ENCODE results near the gene CMTM1. TPM values are rescaled to one million over a fixed set of nuclear protein-coding genes. Genes with fewer than 3 reads are reported as not detected.
A peak's percentile ranks its signal among the peaks of the same experiment; 100 is the strongest.

The CMTM1 gene
- total RNA-seq, 1 experiment from 2014 or later, result 2.6 TPM

GRCh38 chr16:66534376-66534799 is 31.9 kb upstream of the CMTM1 start:
- no peak overlapping the region for H3K4me3 Mint-ChIP-seq
- no peak overlapping the region for H4K8ac ChIP-seq (replicated peaks; ENCODE audit: insufficient read length, low read depth, low read length)
- H3K4ac ChIP-seq (ENCODE audit: low read depth, low read length), result no peak overlapping the region
- no peak overlapping the region for H3T11ph ChIP-seq (ENCODE audit: low read length)
- H3K36me3 Mint-ChIP-seq (ENCODE audit: insufficient read depth in 1 of 3, low read depth in 3 of 3), result no peaks in the 10 kb centered on the region; a peak in 1 of 7 replicates
- H3K14ac ChIP-seq (ENCODE audit: insufficient read depth, low read length), result no peak overlapping the region
- H3K9me3 ChIP-seq (ENCODE audit: control insufficient read depth, low read depth, low read length), result no peaks in the 10 kb centered on the region
- no peak overlapping the region for H3K18ac ChIP-seq (ENCODE audit: insufficient read length, low read depth, low read length)
- H2BK20ac ChIP-seq (ENCODE audit: low read depth, low read length, poor library complexity, severe bottlenecking), result no peak overlapping the region
- H3K27me3 Mint-ChIP-seq (ENCODE audit: low read depth), result no peaks in the 10 kb centered on the region
- H3K4me2 ChIP-seq (ENCODE audit: insufficient read depth, insufficient read length, low read length), result no peak overlapping the region
- H3K27me3 ChIP-seq (ENCODE audit: insufficient read depth, low read length), result no peaks in the 10 kb centered on the region
- H3K4me1 Mint-ChIP-seq, result no peaks in the 10 kb centered on the region
- no peak overlapping the region for H2BK12ac ChIP-seq (ENCODE audit: insufficient read length, low read depth, low read length)
- H2BK5ac ChIP-seq (ENCODE audit: insufficient read length, low read length), result no peak overlapping the region
- H4K20me1 ChIP-seq (ENCODE audit: control insufficient read depth, insufficient read depth, insufficient read length), result no peaks in the 10 kb centered on the region
- H3K23ac ChIP-seq (ENCODE audit: insufficient read length, low read depth, low read length), result no peak overlapping the region
- no peak overlapping the region for H3K27ac ChIP-seq (ENCODE audit: insufficient read length, low read depth, low read length)
- no peaks in the 10 kb centered on the region for H3K4me1 ChIP-seq (ENCODE audit: insufficient read depth, low read length)
- H3K9me3 Mint-ChIP-seq, result no peaks in the 10 kb centered on the region
- H4K91ac ChIP-seq (ENCODE audit: insufficient read length, low read depth, low read length), result no peak overlapping the region
- no peak for DNase-seq
- TF ChIP-seq CTCF (conservative IDR thresholded peaks at IDR 0.05), result no peak
- H3K27ac Mint-ChIP-seq, result peak overlapping the region in 1 of 3 experiments; percentile 5; a peak in 1 of 7 replicates
- no peak overlapping the region for H2BK15ac ChIP-seq (ENCODE audit: low read depth, low read length)
- WGBS (ENCODE audit: extremely low coverage, insufficient read length, low lambda C conversion rate), result no CpG with 5 or more reads among the region's 1 CpG
- H4K5ac ChIP-seq (ENCODE audit: insufficient read length, low read depth, low read length), result no peak overlapping the region
- H2AFZ ChIP-seq (ENCODE audit: low read length), result no peak overlapping the region
- no peak overlapping the region for H2BK120ac ChIP-seq (ENCODE audit: low read depth, low read length, poor library complexity, severe bottlenecking)
- H3K79me2 ChIP-seq (ENCODE audit: insufficient read depth, low read length), result no peaks in the 10 kb centered on the region
- no peaks in the 10 kb centered on the region for H3K23me2 ChIP-seq (ENCODE audit: insufficient read length, low read depth, low read length, poor library complexity, severe bottlenecking)
- no peak overlapping the region for H2AK5ac ChIP-seq (ENCODE audit: insufficient read length, low read length)
- no peaks in the 10 kb centered on the region for H3K79me1 ChIP-seq (ENCODE audit: insufficient read depth, low read depth, low read length, poor library complexity, severe bottlenecking)
- no peak overlapping the region for H3K56ac ChIP-seq (ENCODE audit: insufficient read length, low read depth, low read length)
- no peak overlapping the region for H3K9ac ChIP-seq (ENCODE audit: extremely low read depth, insufficient read length, low read length)

Measured in H9 (cell line).